SK-N-SH (cell line): ENCODE measurements around the gene FAM24A. TPM values are rescaled to one million over a fixed set of nuclear protein-coding genes. Genes with fewer than 3 reads are reported as not detected.

Experiments
- CTCF ChIA-PET: fragments of 300-600, 350-600 bp; formaldehyde crosslinking; extraction: SDS; loops from one replicate; lab custom pipeline; 2021; lab: Yijun Ruan, JAX
- POLR2A ChIA-PET: fragments of 350-600 bp; sonication (Branson Sonifier 250); formaldehyde crosslinking; extraction: SDS; loops from one replicate; lab custom pipeline; 2020; ENCODE audit warnings: antibody characterized with exemption, inconsistent platforms; lab: Yijun Ruan, JAX
- DNase-seq: peaks from one replicate; pipeline ENCODE4 v3.0.0; 2012
- H2AFZ ChIP-seq: fragments of 200-600 bp; sonication (generic); 2 replicates; pipeline ENCODE4 v1.8.1; 2016; ENCODE audit warnings: antibody characterized with exemption, mild to moderate bottlenecking, low read depth
- H3F3A ChIP-seq: fragments of 200-600 bp; sonication (generic); replicated peaks from 2 replicates; pipeline ENCODE3; 2016; ENCODE audit warnings: antibody characterized with exemption, mild to moderate bottlenecking; ENCODE audit not compliant: insufficient read depth
- H3K27ac ChIP-seq, 2 experiments: fragments of 200-500 bp in 1 of 2; fragments of 200-600 bp in 1 of 2; sonication (Bioruptor generic) in 1 of 2; sonication (generic), shearing (Covaris generic) in 1 of 2; 2 replicates each; pipeline versions ENCODE4 v1.5.1 to v1.6.1; 2014 to 2016; ENCODE audit warnings: low read depth in 2 of 2, inconsistent platforms in 1 of 2, low read length in 1 of 2, mild to moderate bottlenecking in 1 of 2, mixed read lengths in 1 of 2
- H3K27me3 ChIP-seq: fragments of 200-600 bp; sonication (generic), shearing (Covaris generic); 2 replicates; pipeline ENCODE4 v1.6.1; 2016; ENCODE audit warnings: mixed run types; ENCODE audit not compliant: insufficient read depth
- H3K36me3 ChIP-seq, 2 experiments: fragments of 200-500 bp in 1 of 2; fragments of 200-600 bp in 1 of 2; sonication (Bioruptor generic) in 1 of 2; sonication (generic) in 1 of 2; replicated peaks in 1 of 2; 2 replicates each; pipeline versions ENCODE3 to v1.5.1; 2014 to 2016; ENCODE audit warnings: low read length in 1 of 2, mild to moderate bottlenecking in 1 of 2; ENCODE audit not compliant: insufficient read depth in 2 of 2, control insufficient read depth in 1 of 2
- H3K4me1 ChIP-seq, 2 experiments: fragments of 200-500 bp in 1 of 2; fragments of 200-600 bp in 1 of 2; sonication (Bioruptor generic) in 1 of 2; sonication (generic), shearing (Covaris generic) in 1 of 2; 2 replicates each; pipeline versions ENCODE4 v1.5.1 to v1.6.1; 2014 to 2016; ENCODE audit warnings: low read depth in 1 of 2, low read length in 1 of 2, mixed run types in 1 of 2; ENCODE audit not compliant: insufficient read depth in 2 of 2, control insufficient read depth in 1 of 2
- H3K4me2 ChIP-seq: fragments of 200-600 bp; sonication (generic), shearing (Covaris generic); 2 replicates; pipeline ENCODE4 v1.6.1; 2017; ENCODE audit warnings: mixed run types
- H3K4me3 ChIP-seq, 2 experiments: fragments of 200-500 bp in 1 of 2; fragments of 200-600 bp in 1 of 2; sonication (Bioruptor generic) in 1 of 2; sonication (generic), shearing (Covaris generic) in 1 of 2; 2 replicates each; pipeline versions ENCODE4 v1.5.1 to v1.8.1; 2014 to 2016; ENCODE audit warnings: low read depth in 2 of 2, inconsistent platforms in 1 of 2, low read length in 1 of 2, mild to moderate bottlenecking in 1 of 2, mixed read lengths in 1 of 2, moderate library complexity in 1 of 2
- H3K79me2 ChIP-seq: fragments of 200-600 bp; sonication (generic); 2 replicates; pipeline ENCODE4 v1.8.1; 2017; ENCODE audit warnings: mild to moderate bottlenecking; ENCODE audit not compliant: insufficient read depth
- H3K9ac ChIP-seq: fragments of 200-600 bp; sonication (generic); 2 replicates; pipeline ENCODE4 v1.6.1; 2017; ENCODE audit warnings: mixed run types
- H3K9me2 ChIP-seq: fragments of 200-600 bp; sonication (generic); 2 replicates; pipeline ENCODE4 v1.6.1; 2017; ENCODE audit warnings: mixed run types
- H3K9me3 ChIP-seq: fragments of 200-600 bp; sonication (generic); 2 replicates; pipeline ENCODE4 v1.6.1; 2017; ENCODE audit warnings: mixed run types, mild to moderate bottlenecking, moderate library complexity
- H4K20me1 ChIP-seq: fragments of 200-600 bp; sonication (generic); 2 replicates; pipeline ENCODE4 v1.6.1; 2017; ENCODE audit warnings: mild to moderate bottlenecking, mixed run types; ENCODE audit not compliant: insufficient read depth
- EP300 ChIP-seq, 2 experiments: IDR thresholded peaks; 2 replicates each; pipeline versions ENCODE4 v1.4.0 to v1.6.1; 2012; ENCODE audit warnings: borderline replicate concordance in 1 of 2, low read depth in 1 of 2, low read length in 1 of 2
- FOSL2 ChIP-seq: IDR thresholded peaks from 2 replicates; pipeline ENCODE4 v1.4.0; 2012; ENCODE audit warnings: low read depth, mild to moderate bottlenecking, moderate library complexity, borderline replicate concordance
- FOXJ3 ChIP-seq: sonication (generic); formaldehyde crosslinking; IDR thresholded peaks from 2 replicates; pipeline ENCODE4 v1.5.1; 2020; ENCODE audit warnings: mild to moderate bottlenecking, missing genetic modification reagents
- GABPA ChIP-seq: IDR thresholded peaks from 2 replicates; pipeline ENCODE4 v1.4.0; 2012; ENCODE audit warnings: low read depth, mild to moderate bottlenecking
- GATA2 ChIP-seq: sonication (generic); formaldehyde crosslinking; IDR thresholded peaks from 2 replicates; pipeline ENCODE4 v1.5.0; 2020; ENCODE audit warnings: mild to moderate bottlenecking, missing genetic modification reagents
- JUND ChIP-seq: IDR thresholded peaks from 2 replicates; pipeline ENCODE4 v1.4.0; 2012
- MEF2A ChIP-seq: IDR thresholded peaks from 2 replicates; pipeline ENCODE4 v1.4.0; 2012; ENCODE audit warnings: low read depth, borderline replicate concordance
- MXI1 ChIP-seq: IDR thresholded peaks from 2 replicates; pipeline ENCODE4 v1.6.1; 2012; ENCODE audit warnings: mild to moderate bottlenecking, low read depth, low read length, improper control_type of control experiment
- NFIC ChIP-seq: IDR thresholded peaks from 2 replicates; pipeline ENCODE4 v1.4.0; 2012; ENCODE audit warnings: borderline replicate concordance
- POLR2AphosphoS5 ChIP-seq: IDR thresholded peaks from 2 replicates; pipeline ENCODE4 v1.6.1; 2012; ENCODE audit warnings: low read depth, low read length
- REST ChIP-seq: IDR thresholded peaks from 2 replicates; pipeline ENCODE4 v1.6.1; 2012; ENCODE audit warnings: mild to moderate bottlenecking, low read depth, low read length, moderate library complexity
- RXRA ChIP-seq: IDR thresholded peaks from 2 replicates; pipeline ENCODE4 v1.4.0; 2012; ENCODE audit warnings: low read depth, mild to moderate bottlenecking, borderline replicate concordance
- TCF12 ChIP-seq: IDR thresholded peaks from 2 replicates; pipeline ENCODE4 v1.4.0; 2012
- TEAD4 ChIP-seq: IDR thresholded peaks from 2 replicates; pipeline ENCODE4 v1.4.0; 2012; ENCODE audit warnings: mild to moderate bottlenecking, borderline replicate concordance; ENCODE audit not compliant: insufficient read depth
- USF2 ChIP-seq: fragments of 150-350 bp; IDR thresholded peaks from 2 replicates; pipeline ENCODE4 v1.6.1; 2017; ENCODE audit warnings: antibody characterized with exemption, low read length, low read depth, borderline replicate concordance
- WGBS: methylation state at CpG from one replicate; pipeline ENCODE4 v1.1.6; 2017; ENCODE audit warnings: low lambda C conversion rate; 5-methylcytosine and 5-hydroxymethylcytosine counted together
- polyA plus RNA-seq, 3 experiments: library from polyadenylated mRNA; depleted of rRNA; stranded (reverse); fragments of >200 nt; gene quantifications; 2 replicates each; pipeline ENCODE4 v1.2.3, GENCODE V29; 2012
- TF ChIP-seq, protein P1 (sequence below): IDR thresholded peaks from 2 replicates; pipeline ENCODE4; 2012
- TF ChIP-seq, protein P2 (sequence below): IDR thresholded peaks from 2 replicates; pipeline ENCODE4 v1.4.0; 2012; ENCODE audit warnings: low read depth
- TF ChIP-seq, protein P3 (sequence below): fragments of 150-350 bp; IDR thresholded peaks from 2 replicates; pipeline ENCODE4 v1.6.1; 2016; ENCODE audit warnings: mild to moderate bottlenecking, low read depth, low read length

FAM24A gene, protein sequence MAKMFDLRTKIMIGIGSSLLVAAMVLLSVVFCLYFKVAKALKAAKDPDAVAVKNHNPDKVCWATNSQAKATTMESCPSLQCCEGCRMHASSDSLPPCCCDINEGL
- polyA plus RNA-seq (2012; rRNA removed): not detected in 2 replicates
- polyA plus RNA-seq (2012; cell fraction: cytosol; rRNA removed): not detected in 2 replicates
- not detected in 2 replicates for polyA plus RNA-seq (2012; cell fraction: nucleus; rRNA removed)

DNA sequence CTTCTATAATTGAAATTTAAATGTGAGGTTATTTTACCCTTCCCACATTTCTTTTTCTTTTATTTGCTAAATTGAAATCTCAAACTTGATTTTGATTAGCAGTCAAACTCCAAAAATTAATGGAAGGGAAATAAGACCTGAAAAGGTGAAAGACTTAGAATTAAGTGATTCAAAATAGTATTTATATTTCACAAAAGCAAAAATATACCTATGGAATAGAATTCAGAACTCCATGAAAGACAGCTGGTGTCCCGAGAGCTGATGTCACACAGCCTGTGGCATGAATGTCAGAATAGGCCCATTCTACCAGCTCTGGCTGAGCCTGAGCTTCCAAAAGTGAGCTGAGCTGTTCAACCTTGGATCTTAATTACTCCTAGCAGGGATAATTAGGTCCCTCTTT lies at the start of gene FAM24A:
FAM24A (plus strand) TSS at position 301 of the 400 bp plus-strand sequence. CDS start 1,025 bp downstream, outside the sequence.
- WGBS: 58% methylated on average over 1 of the region's 1 CpG
- POLR2A ChIA-PET: no interaction called here
- no peaks in the 10 kb centered on the region for H3K36me3 ChIP-seq
- no peak within 1 kb of the TSS for H3K4me3 ChIP-seq
- TF ChIP-seq, protein P1, sequence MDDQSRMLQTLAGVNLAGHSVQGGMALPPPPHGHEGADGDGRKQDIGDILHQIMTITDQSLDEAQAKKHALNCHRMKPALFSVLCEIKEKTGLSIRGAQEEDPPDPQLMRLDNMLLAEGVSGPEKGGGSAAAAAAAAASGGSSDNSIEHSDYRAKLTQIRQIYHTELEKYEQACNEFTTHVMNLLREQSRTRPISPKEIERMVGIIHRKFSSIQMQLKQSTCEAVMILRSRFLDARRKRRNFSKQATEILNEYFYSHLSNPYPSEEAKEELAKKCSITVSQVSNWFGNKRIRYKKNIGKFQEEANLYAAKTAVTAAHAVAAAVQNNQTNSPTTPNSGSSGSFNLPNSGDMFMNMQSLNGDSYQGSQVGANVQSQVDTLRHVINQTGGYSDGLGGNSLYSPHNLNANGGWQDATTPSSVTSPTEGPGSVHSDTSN: no peak
- TF ChIP-seq FOSL2 (no peak), JUND (no peak), FOXJ3 (no peak), TCF12 (no peak), EP300 (IDR thresholded peaks at IDR 0.05; ENCODE audit: borderline replicate concordance in 1 of 2, low read depth in 1 of 2, low read length in 1 of 2) (no peak), NFIC (no peak), TEAD4 (no peak), GATA2 (CRISPR knock-in tag) (no peak)
- TF ChIP-seq, protein P2, sequence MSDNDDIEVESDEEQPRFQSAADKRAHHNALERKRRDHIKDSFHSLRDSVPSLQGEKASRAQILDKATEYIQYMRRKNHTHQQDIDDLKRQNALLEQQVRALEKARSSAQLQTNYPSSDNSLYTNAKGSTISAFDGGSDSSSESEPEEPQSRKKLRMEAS: no peak
- no peak for DNase-seq
- no peaks in the 10 kb centered on the region for H4K20me1 ChIP-seq
- H3F3A ChIP-seq: no peaks in the 10 kb centered on the region
- H3K4me1 ChIP-seq: no peaks in the 10 kb centered on the region
- 0 out of 2 replicates have a peak, but pooled peaks cover 4% of the 10 kb centered on the region for H3K27me3 ChIP-seq
- CTCF ChIA-PET: no interaction called here
- H2AFZ ChIP-seq: no peak within 1 kb of the TSS
- H3K9ac ChIP-seq: no peak within 1 kb of the TSS
- no peaks in the 10 kb centered on the region for H3K79me2 ChIP-seq
- H3K9me3 ChIP-seq: no peaks in the 10 kb centered on the region
- H3K4me2 ChIP-seq: no peak within 1 kb of the TSS
- no peak within 1 kb of the TSS for H3K27ac ChIP-seq
- H3K9me2 ChIP-seq: no peaks in the 10 kb centered on the region

GRCh38 chr10:122861711-122862161 lies 48.7 kb upstream of the FAM24A start:
- no peak overlapping the region for H2AFZ ChIP-seq
- peaks cover 0 to 25% of the 10 kb centered on the region in 2 experiments; a peak in 3 of 4 replicates for H3K4me1 ChIP-seq
- POLR2A ChIA-PET: no interaction called here

More at GRCh38 chr10:122861711-122862161, 48.7 kb upstream of the FAM24A start:
- Histone ChIP-seq H3K9me3 (no peaks in the 10 kb centered on the region), H3K4me3 (no peak overlapping the region), H3K9ac (peak overlapping the region; percentile 14; the same call in 1 of the 2 replicates), H3K36me3 (no peaks in the 10 kb centered on the region), H3K4me2 (peak overlapping the region; percentile 16; the same call in 1 of the 2 replicates), H3K9me2 (no peaks in the 10 kb centered on the region), H3K79me2 (peaks cover 83% of the 10 kb centered on the region), H3K27me3 (no peaks in the 10 kb centered on the region), H4K20me1 (no peaks in the 10 kb centered on the region), H3K27ac (peak overlapping the region in 1 of 2 experiments; percentile 72; a peak in 2 of 4 replicates), H3F3A (peaks cover 8% of the 10 kb centered on the region)
- CTCF ChIA-PET: no interaction called here
- 7% methylated on average over 1 of the region's 1 CpG for WGBS
- DNase-seq: no peak
- TF ChIP-seq GATA2 (CRISPR knock-in tag) (no peak), MEF2A (no peak), TCF12 (peak; percentile 72), JUND (peak; percentile 86), GABPA (no peak), USF2 (no peak), POLR2AphosphoS5 (no peak), MXI1 (no peak), RXRA (peak; percentile 62; the same call in 1 of the 2 replicates), TEAD4 (0 out of 2 replicates have a peak, but pooled peaks have one; percentile 22), REST (no peak), EP300 (IDR thresholded peaks at IDR 0.05; ENCODE audit: borderline replicate concordance in 1 of 2, low read depth in 1 of 2, low read length in 1 of 2) (peak in 1 of 2 experiments; percentile 78; a peak in 2 of 4 replicates), FOSL2 (peak; percentile 85)
- TF ChIP-seq, protein P3, sequence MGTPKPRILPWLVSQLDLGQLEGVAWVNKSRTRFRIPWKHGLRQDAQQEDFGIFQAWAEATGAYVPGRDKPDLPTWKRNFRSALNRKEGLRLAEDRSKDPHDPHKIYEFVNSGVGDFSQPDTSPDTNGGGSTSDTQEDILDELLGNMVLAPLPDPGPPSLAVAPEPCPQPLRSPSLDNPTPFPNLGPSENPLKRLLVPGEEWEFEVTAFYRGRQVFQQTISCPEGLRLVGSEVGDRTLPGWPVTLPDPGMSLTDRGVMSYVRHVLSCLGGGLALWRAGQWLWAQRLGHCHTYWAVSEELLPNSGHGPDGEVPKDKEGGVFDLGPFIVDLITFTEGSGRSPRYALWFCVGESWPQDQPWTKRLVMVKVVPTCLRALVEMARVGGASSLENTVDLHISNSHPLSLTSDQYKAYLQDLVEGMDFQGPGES: no peak
- TF ChIP-seq, protein P2: peak; percentile 41; the same call in 1 of the 2 replicates
